ENCODE measurements around the gene PRPF19. TPM values are rescaled to one million over a fixed set of nuclear protein-coding genes. Genes with fewer than 3 reads are reported as not detected.

The PRPF19 gene
- total RNA-seq, 1 experiment from 2014 or later: 128 TPM

GRCh38 chr11:60870733-60871377 is 35.5 kb downstream of the PRPF19 start:
- Mint-ChIP-seq H3K27ac (ENCODE audit: unreplicated experiment) (no peak overlapping the region), H3K4me1 (ENCODE audit: low read depth, unreplicated experiment) (no peaks in the 10 kb centered on the region), H3K9me3 (ENCODE audit: low read depth, unreplicated experiment) (no peaks in the 10 kb centered on the region), H3K4me3 (ENCODE audit: low read depth, unreplicated experiment) (no peak overlapping the region), H3K27me3 (ENCODE audit: unreplicated experiment) (no peaks in the 10 kb centered on the region), H3K36me3 (ENCODE audit: insufficient read depth, unreplicated experiment) (no peaks in the 10 kb centered on the region)
- intact Hi-C loops (cut with micrococcal nuclease; ENCODE audit: unreplicated experiment): no loop called here
- no TSS peak for BruUV-seq (replicated peaks)
- DNase-seq: no peak
- CTCF ChIA-PET: interaction anchor here (1.0 to 1.2 kb wide), 2 partner anchors 17 to 29 kb away, joined by 3 read pairs; no protein-coding TSS in a partner anchor
- no peak for TF ChIP-seq CTCF (IDR thresholded peaks at IDR 0.05; ENCODE audit: unreplicated experiment)

DNA sequence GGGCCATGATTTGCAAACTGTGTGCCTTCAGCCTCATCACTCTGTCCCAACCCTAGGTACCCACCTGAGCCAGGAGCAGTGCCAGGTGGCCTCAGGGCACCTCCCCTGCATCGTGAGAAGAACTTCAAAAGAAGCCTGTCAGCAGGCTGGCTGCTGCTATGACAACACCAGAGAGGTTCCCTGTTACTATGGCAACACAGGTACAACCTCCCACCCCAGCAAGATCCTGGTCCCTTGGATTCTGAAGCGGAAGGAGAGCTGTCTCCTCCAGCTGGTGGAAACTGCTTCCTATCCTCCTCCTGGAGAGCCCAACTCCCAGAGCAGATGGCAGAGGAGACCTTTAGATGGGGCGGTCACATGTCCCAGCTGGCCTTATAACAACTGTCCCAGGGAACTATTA is 36.1 kb downstream of the PRPF19 start:
- Mint-ChIP-seq H3K36me3 (ENCODE audit: insufficient read depth, unreplicated experiment) (no peaks in the 10 kb centered on the region), H3K4me3 (ENCODE audit: low read depth, unreplicated experiment) (no peak overlapping the region), H3K9me3 (ENCODE audit: low read depth, unreplicated experiment) (no peaks in the 10 kb centered on the region), H3K27ac (ENCODE audit: unreplicated experiment) (no peak overlapping the region), H3K27me3 (ENCODE audit: unreplicated experiment) (peaks cover 5% of the 10 kb centered on the region), H3K4me1 (ENCODE audit: low read depth, unreplicated experiment) (no peaks in the 10 kb centered on the region)
- BruUV-seq (replicated peaks): no TSS peak
- DNase-seq: no peak
- TF ChIP-seq CTCF (IDR thresholded peaks at IDR 0.05; ENCODE audit: unreplicated experiment): no peak
- intact Hi-C loops (cut with micrococcal nuclease; ENCODE audit: unreplicated experiment): no loop called here
- CTCF ChIA-PET: no interaction called here

- Mint-ChIP-seq H3K27me3 (ENCODE audit: unreplicated experiment) (peaks cover 13% of the 10 kb centered on the region), H3K36me3 (ENCODE audit: insufficient read depth, unreplicated experiment) (no peaks in the 10 kb centered on the region), H3K27ac (ENCODE audit: unreplicated experiment) (no peak overlapping the region), H3K9me3 (ENCODE audit: low read depth, unreplicated experiment) (no peaks in the 10 kb centered on the region), H3K4me1 (ENCODE audit: low read depth, unreplicated experiment) (no peaks in the 10 kb centered on the region), H3K4me3 (ENCODE audit: low read depth, unreplicated experiment) (no peak overlapping the region)
- no peak for TF ChIP-seq CTCF (IDR thresholded peaks at IDR 0.05; ENCODE audit: unreplicated experiment)
- intact Hi-C loops (cut with micrococcal nuclease; ENCODE audit: unreplicated experiment): no loop called here
- CTCF ChIA-PET: no interaction called here
- BruUV-seq (replicated peaks): no TSS peak
- no peak for DNase-seq
Observed at GRCh38 chr11:60869451-60869825, 36.9 kb downstream of the PRPF19 start.

- no peak for DNase-seq
- H3K4me3 Mint-ChIP-seq (ENCODE audit: low read depth, unreplicated experiment): no peak overlapping the region
- no peak overlapping the region for H3K27ac Mint-ChIP-seq (ENCODE audit: unreplicated experiment)
- no peak for TF ChIP-seq CTCF (IDR thresholded peaks at IDR 0.05; ENCODE audit: unreplicated experiment)
- no peaks in the 10 kb centered on the region for H3K36me3 Mint-ChIP-seq (ENCODE audit: insufficient read depth, unreplicated experiment)
- intact Hi-C loops (cut with micrococcal nuclease; ENCODE audit: unreplicated experiment): no loop called here
- no TSS peak for BruUV-seq (replicated peaks)
- CTCF ChIA-PET: no interaction called here
- peaks cover 19% of the 10 kb centered on the region for H3K27me3 Mint-ChIP-seq (ENCODE audit: unreplicated experiment)
- H3K9me3 Mint-ChIP-seq (ENCODE audit: low read depth, unreplicated experiment): no peaks in the 10 kb centered on the region
- no peaks in the 10 kb centered on the region for H3K4me1 Mint-ChIP-seq (ENCODE audit: low read depth, unreplicated experiment)
Observed at GRCh38 chr11:60868682-60869450, 37.5 kb downstream of the PRPF19 start.
